K562 treated with DMSO at 1 percent for 48 hours (cell line): ENCODE data around the gene QSOX2. TPM values are rescaled to one million over a fixed set of nuclear protein-coding genes. Genes with fewer than 3 reads are reported as not detected.

Experiments used
- total RNA-seq: library from RNA; unstranded; fragments of 300-600 nt; gene quantifications from 2 replicates; pipeline ENCODE4 v1.2.3, GENCODE V29; 2022; ENCODE audit warnings: low replicate concordance; ENCODE audit errors: extremely low read depth

QSOX2 gene
- total RNA-seq: not detected in 2 replicates

GRCh38 chr9:136245219-136246150 lies at the start of gene QSOX2:
Gene QSOX2 (minus strand): TSS chr9:136245812. CDS start chr9:136245803, 9 bp downstream.

DNA sequence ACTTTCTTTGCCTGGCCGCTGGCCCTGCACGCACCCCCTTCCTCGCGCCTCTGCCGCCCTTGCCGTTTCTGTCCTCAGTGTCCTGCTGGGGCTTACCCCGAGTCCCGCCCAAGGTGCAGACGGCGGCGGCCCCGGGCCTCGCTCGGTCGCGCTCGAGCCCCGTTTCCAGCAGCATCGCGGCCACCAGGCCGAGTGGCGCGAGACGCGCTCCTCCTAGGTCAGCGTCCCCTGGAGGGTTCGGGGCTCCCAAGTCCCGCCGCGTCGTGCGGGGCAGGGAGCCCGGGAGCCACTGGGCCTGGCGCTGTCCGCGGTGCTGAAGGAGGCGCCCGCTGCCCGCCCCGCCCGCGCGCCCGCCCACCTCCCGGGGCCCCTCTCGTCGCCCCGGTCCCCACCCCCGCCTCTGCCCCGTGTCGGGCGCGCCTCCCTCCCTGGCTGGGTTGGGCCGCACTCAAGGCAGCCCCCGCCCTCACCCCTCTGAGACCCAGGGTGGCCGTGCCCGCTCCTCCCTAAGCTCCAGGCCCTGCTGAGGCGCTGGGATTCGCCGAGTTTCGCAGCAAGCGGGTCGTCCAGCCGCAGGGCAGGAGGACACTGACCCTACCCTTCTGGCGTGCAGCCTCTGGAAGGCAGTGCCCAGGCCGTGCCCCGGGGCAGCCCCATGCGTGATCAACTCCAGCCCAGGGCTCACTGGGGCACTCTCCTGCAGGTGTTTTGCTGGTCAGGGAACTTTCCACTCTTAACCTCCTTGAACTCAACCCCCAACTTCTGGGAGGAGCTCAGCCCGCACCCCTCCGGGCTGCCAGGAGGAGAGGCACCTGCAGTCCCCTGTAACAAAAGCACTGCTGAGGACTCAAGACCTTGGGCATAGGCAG lies 40.5 kb downstream of the QSOX2 start, which contains the start of gene LHX3:
Gene LHX3 (minus strand): TSS at position 291 of the 869 bp plus-strand sequence. CDS start 116 bp downstream, at position 175.

Other genes with a start within 250 kb of the QSOX2 start
- gene NACC2, start 150.5 kb downstream of the QSOX2 start, total RNA-seq: not detected in 2 replicates
- 280 TPM in 1 of 2 replicates, not detected in the other for gene TMEM250, start 126.9 kb downstream of the QSOX2 start, total RNA-seq
- gene LHX3, start 40.7 kb downstream of the QSOX2 start, total RNA-seq: not detected in 2 replicates
- gene CCDC187, start 58.3 kb upstream of the QSOX2 start, total RNA-seq: not detected in 2 replicates
- not detected in 2 replicates for gene GPSM1, start 81.7 kb upstream of the QSOX2 start, total RNA-seq
- gene DNLZ, start 117.9 kb upstream of the QSOX2 start, total RNA-seq: not detected in 2 replicates
- gene CARD9, start 127.9 kb upstream of the QSOX2 start, total RNA-seq: not detected in 2 replicates
- not detected in 2 replicates for gene SNAPC4, start 154.4 kb upstream of the QSOX2 start, total RNA-seq
- not detected in 2 replicates for gene ENTR1, start 164.8 kb upstream of the QSOX2 start, total RNA-seq
- not detected in 2 replicates for gene PMPCA, start 164.8 kb upstream of the QSOX2 start, total RNA-seq
- gene INPP5E, start 194.0 kb upstream of the QSOX2 start, total RNA-seq: not detected in 2 replicates
- gene SEC16A, start 237.2 kb upstream of the QSOX2 start, total RNA-seq: 155 TPM in 1 of 2 replicates, not detected in the other